Measurements from ENCODE around the gene OR1L4. TPM values are rescaled to one million over a fixed set of nuclear protein-coding genes. Genes with fewer than 3 reads are reported as not detected.
A peak's percentile ranks its signal among the peaks of the same experiment; 100 is the strongest.

OR1L4 gene
- polyA plus RNA-seq, 2 of the 4 experiments (the other 2 are of a cell fraction): not detected

DNA sequence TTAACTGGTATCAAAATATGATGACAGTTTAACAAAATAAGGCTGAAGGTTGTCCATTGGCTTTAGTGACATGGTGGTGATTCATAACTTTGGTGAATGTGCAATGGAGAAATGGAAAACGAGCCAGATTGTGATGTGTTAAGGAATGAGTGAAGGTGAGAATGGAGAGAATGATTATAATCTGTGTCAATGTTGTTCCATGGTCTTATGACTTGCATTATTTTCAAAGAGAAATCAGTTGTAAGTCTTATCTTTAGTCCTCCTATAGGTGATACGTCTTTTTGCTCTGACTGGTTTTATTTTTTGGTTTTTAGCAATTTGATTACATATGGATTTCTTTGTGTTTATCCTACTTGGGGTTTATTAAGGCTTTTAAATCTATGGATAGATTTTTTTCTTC lies 31.0 kb downstream of the OR1L4 start:
- under 1% methylated on average over 2 of the region's 2 CpGs for WGBS (ENCODE audit: missing lambda C conversion rate)
- TF ChIP-seq NFE2L2 (conservative IDR thresholded peaks at IDR 0.05; ENCODE audit: low read length): 0 out of 2 replicates have a peak, but pooled peaks have one; percentile 6
- TF ChIP-seq, protein P1, sequence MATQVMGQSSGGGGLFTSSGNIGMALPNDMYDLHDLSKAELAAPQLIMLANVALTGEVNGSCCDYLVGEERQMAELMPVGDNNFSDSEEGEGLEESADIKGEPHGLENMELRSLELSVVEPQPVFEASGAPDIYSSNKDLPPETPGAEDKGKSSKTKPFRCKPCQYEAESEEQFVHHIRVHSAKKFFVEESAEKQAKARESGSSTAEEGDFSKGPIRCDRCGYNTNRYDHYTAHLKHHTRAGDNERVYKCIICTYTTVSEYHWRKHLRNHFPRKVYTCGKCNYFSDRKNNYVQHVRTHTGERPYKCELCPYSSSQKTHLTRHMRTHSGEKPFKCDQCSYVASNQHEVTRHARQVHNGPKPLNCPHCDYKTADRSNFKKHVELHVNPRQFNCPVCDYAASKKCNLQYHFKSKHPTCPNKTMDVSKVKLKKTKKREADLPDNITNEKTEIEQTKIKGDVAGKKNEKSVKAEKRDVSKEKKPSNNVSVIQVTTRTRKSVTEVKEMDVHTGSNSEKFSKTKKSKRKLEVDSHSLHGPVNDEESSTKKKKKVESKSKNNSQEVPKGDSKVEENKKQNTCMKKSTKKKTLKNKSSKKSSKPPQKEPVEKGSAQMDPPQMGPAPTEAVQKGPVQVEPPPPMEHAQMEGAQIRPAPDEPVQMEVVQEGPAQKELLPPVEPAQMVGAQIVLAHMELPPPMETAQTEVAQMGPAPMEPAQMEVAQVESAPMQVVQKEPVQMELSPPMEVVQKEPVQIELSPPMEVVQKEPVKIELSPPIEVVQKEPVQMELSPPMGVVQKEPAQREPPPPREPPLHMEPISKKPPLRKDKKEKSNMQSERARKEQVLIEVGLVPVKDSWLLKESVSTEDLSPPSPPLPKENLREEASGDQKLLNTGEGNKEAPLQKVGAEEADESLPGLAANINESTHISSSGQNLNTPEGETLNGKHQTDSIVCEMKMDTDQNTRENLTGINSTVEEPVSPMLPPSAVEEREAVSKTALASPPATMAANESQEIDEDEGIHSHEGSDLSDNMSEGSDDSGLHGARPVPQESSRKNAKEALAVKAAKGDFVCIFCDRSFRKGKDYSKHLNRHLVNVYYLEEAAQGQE (IDR thresholded peaks at IDR 0.05): no peak
- no peaks in the 10 kb centered on the region for H3K4me1 ChIP-seq
- H3K27ac ChIP-seq: no peak overlapping the region
- ATAC-seq (no peak), FAIRE-seq (no peak), DNase-seq (ENCODE audit: low read depth in 1 of 2, low spot score in 1 of 2) (no peak)
- H3K4me3 ChIP-seq: no peak overlapping the region
- POLR2A ChIA-PET: no interaction called here
- no peak overlapping the region for H3K4me2 ChIP-seq
- CTCF ChIA-PET: no interaction called here
- peaks cover 25% of the 10 kb centered on the region for H3K9me3 ChIP-seq

DNA sequence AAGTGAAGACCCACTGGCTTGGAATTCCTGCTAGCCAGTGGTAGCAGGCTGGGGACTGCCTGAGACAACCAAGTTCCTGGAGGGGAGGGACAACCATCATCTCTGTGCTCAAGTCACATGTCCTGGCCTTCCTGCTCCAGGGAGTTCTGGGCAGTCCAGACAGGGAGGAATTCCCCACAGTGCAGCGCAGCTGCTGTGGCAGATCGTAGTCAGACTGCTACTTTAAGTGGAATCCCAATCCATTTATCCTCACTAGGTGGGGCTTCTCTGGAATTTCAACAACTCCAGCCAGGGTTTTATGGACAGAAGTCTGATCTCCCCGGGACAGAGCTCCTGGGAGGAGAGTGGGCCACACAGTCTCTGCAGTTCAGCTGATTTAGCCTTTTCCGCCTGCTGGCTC lies 44.0 kb downstream of the OR1L4 start:
- H3K4me2 ChIP-seq: no peak overlapping the region
- DNase-seq (ENCODE audit: low read depth in 1 of 2, low spot score in 1 of 2) (no peak), ATAC-seq (no peak), FAIRE-seq (no peak)
- POLR2A ChIA-PET: no interaction called here
- H3K9me3 ChIP-seq: peaks cover 7% of the 10 kb centered on the region; the same call in 1 of the 3 replicates
- H3K4me3 ChIP-seq: no peak overlapping the region
- CTCF ChIA-PET: interaction anchor here (0.9 kb wide), 2 partner anchors 10 to 415 kb away, joined by 3 read pairs; no protein-coding TSS in a partner anchor
- no peak overlapping the region for H3K27ac ChIP-seq
- H3K4me1 ChIP-seq: no peaks in the 10 kb centered on the region
- no peak for TF ChIP-seq MAFK (IDR thresholded peaks at IDR 0.05; ENCODE audit: partially characterized antibody)
- TF ChIP-seq, protein P2, sequence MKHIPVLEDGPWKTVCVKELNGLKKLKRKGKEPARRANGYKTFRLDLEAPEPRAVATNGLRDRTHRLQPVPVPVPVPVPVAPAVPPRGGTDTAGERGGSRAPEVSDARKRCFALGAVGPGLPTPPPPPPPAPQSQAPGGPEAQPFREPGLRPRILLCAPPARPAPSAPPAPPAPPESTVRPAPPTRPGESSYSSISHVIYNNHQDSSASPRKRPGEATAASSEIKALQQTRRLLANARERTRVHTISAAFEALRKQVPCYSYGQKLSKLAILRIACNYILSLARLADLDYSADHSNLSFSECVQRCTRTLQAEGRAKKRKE (CRISPR knock-in tag; IDR thresholded peaks at IDR 0.05; ENCODE audit: low read depth): no peak
- TF ChIP-seq CBX2 (IDR thresholded peaks at IDR 0.05; ENCODE audit: borderline replicate concordance, low read depth): no peak
- TF ChIP-seq HOXB13 (CRISPR knock-in tag; IDR thresholded peaks at IDR 0.05; ENCODE audit: low read depth): no peak
- TF ChIP-seq CBX8 (IDR thresholded peaks at IDR 0.05): no peak
- TF ChIP-seq POLR2AphosphoS2 (conservative IDR thresholded peaks at IDR 0.05; ENCODE audit: low read length): no peak
- TF ChIP-seq FOSL2 (IDR thresholded peaks at IDR 0.05): no peak
- TF ChIP-seq FOSL2 (CRISPR knock-in tag; IDR thresholded peaks at IDR 0.05): no peak
- no peak for TF ChIP-seq KDM1A (IDR thresholded peaks at IDR 0.05; ENCODE audit: low read depth)
- 8% methylated on average over 4 of the region's 4 CpGs for WGBS (ENCODE audit: missing lambda C conversion rate)

Other genes with a start within 250 kb of the OR1L4 start
- gene OR1J1, start 246.1 kb upstream of the OR1L4 start, polyA plus RNA-seq (2011; rRNA removed): not detected in 2 replicates
- not detected in 3 replicates for gene OR1J1, start 246.1 kb upstream of the OR1L4 start, polyA plus RNA-seq (2017; fragmentation: RNase III; extraction: RNeasy Plus Mini Kit Qiagen cat#74134 plus additional on column Dnase treatment)
- gene OR1J2, start 213.2 kb upstream of the OR1L4 start, polyA plus RNA-seq (2011; rRNA removed): 0.17 and 0.21 TPM in 2 replicates
- 0.09 to 0.21 TPM in 2 of 3 replicates, not detected in the other for gene OR1J2, start 213.2 kb upstream of the OR1L4 start, polyA plus RNA-seq (2017; fragmentation: RNase III; extraction: RNeasy Plus Mini Kit Qiagen cat#74134 plus additional on column Dnase treatment)
- gene OR1J4, start 204.8 kb upstream of the OR1L4 start, polyA plus RNA-seq (2011; rRNA removed): 0.23 and 0.30 TPM in 2 replicates
- gene OR1J4, start 204.8 kb upstream of the OR1L4 start, polyA plus RNA-seq (2017; fragmentation: RNase III; extraction: RNeasy Plus Mini Kit Qiagen cat#74134 plus additional on column Dnase treatment): 0.17 TPM in 1 of 3 replicates, not detected in the others
- not detected in 2 replicates for gene OR1N1, start 196.7 kb upstream of the OR1L4 start, polyA plus RNA-seq (2011; rRNA removed)
- gene OR1N1, start 196.7 kb upstream of the OR1L4 start, polyA plus RNA-seq (2017; fragmentation: RNase III; extraction: RNeasy Plus Mini Kit Qiagen cat#74134 plus additional on column Dnase treatment): not detected in 3 replicates
- gene OR1N2, start 170.9 kb upstream of the OR1L4 start, polyA plus RNA-seq (2011; rRNA removed): not detected in 2 replicates
- not detected in 3 replicates for gene OR1N2, start 170.9 kb upstream of the OR1L4 start, polyA plus RNA-seq (2017; fragmentation: RNase III; extraction: RNeasy Plus Mini Kit Qiagen cat#74134 plus additional on column Dnase treatment)
- 0.05 TPM in 2 replicates for gene OR1L8, start 140.6 kb upstream of the OR1L4 start, polyA plus RNA-seq (2011; rRNA removed)
- gene OR1L8, start 140.6 kb upstream of the OR1L4 start, polyA plus RNA-seq (2017; fragmentation: RNase III; extraction: RNeasy Plus Mini Kit Qiagen cat#74134 plus additional on column Dnase treatment): not detected in 3 replicates
- 0.28 and 0.50 TPM in 2 replicates for gene OR1Q1, start 109.3 kb upstream of the OR1L4 start, polyA plus RNA-seq (2011; rRNA removed)
- gene OR1Q1, start 109.3 kb upstream of the OR1L4 start, polyA plus RNA-seq (2017; fragmentation: RNase III; extraction: RNeasy Plus Mini Kit Qiagen cat#74134 plus additional on column Dnase treatment): 0.10 to 0.11 TPM in 2 of 3 replicates, not detected in the other
- gene OR1B1, start 66.4 kb upstream of the OR1L4 start, polyA plus RNA-seq (2011; rRNA removed): not detected in 2 replicates
- not detected in 3 replicates for gene OR1B1, start 66.4 kb upstream of the OR1L4 start, polyA plus RNA-seq (2017; fragmentation: RNase III; extraction: RNeasy Plus Mini Kit Qiagen cat#74134 plus additional on column Dnase treatment)
- not detected in 2 replicates for gene OR1L1, start 62.3 kb upstream of the OR1L4 start, polyA plus RNA-seq (2011; rRNA removed)
- not detected in 3 replicates for gene OR1L1, start 62.3 kb upstream of the OR1L4 start, polyA plus RNA-seq (2017; fragmentation: RNase III; extraction: RNeasy Plus Mini Kit Qiagen cat#74134 plus additional on column Dnase treatment)
- not detected in 2 replicates for gene OR1L3, start 48.9 kb upstream of the OR1L4 start, polyA plus RNA-seq (2011; rRNA removed)
- not detected in 3 replicates for gene OR1L3, start 48.9 kb upstream of the OR1L4 start, polyA plus RNA-seq (2017; fragmentation: RNase III; extraction: RNeasy Plus Mini Kit Qiagen cat#74134 plus additional on column Dnase treatment)
- gene OR1L6, start 18.3 kb downstream of the OR1L4 start, polyA plus RNA-seq (2011; rRNA removed): not detected in 2 replicates
- not detected in 3 replicates for gene OR1L6, start 18.3 kb downstream of the OR1L4 start, polyA plus RNA-seq (2017; fragmentation: RNase III; extraction: RNeasy Plus Mini Kit Qiagen cat#74134 plus additional on column Dnase treatment)
- gene OR5C1, start 64.9 kb downstream of the OR1L4 start, polyA plus RNA-seq (2011; rRNA removed): not detected in 2 replicates
- not detected in 3 replicates for gene OR5C1, start 64.9 kb downstream of the OR1L4 start, polyA plus RNA-seq (2017; fragmentation: RNase III; extraction: RNeasy Plus Mini Kit Qiagen cat#74134 plus additional on column Dnase treatment)
- not detected in 2 replicates for gene OR1K1, start 76.1 kb downstream of the OR1L4 start, polyA plus RNA-seq (2011; rRNA removed)
- not detected in 3 replicates for gene OR1K1, start 76.1 kb downstream of the OR1L4 start, polyA plus RNA-seq (2017; fragmentation: RNase III; extraction: RNeasy Plus Mini Kit Qiagen cat#74134 plus additional on column Dnase treatment)
- gene PDCL, start 104.6 kb downstream of the OR1L4 start, polyA plus RNA-seq (2011; rRNA removed): 14.2 and 18.8 TPM in 2 replicates
- 21.1 to 28.1 TPM (median 25.8 TPM) in 3 replicates for gene PDCL, start 104.6 kb downstream of the OR1L4 start, polyA plus RNA-seq (2017; fragmentation: RNase III; extraction: RNeasy Plus Mini Kit Qiagen cat#74134 plus additional on column Dnase treatment)
- gene RC3H2, start 181.4 kb downstream of the OR1L4 start, polyA plus RNA-seq (2011; rRNA removed): 42.5 and 43.6 TPM in 2 replicates
- 15.1 to 16.1 TPM (median 15.7 TPM) in 3 replicates for gene RC3H2, start 181.4 kb downstream of the OR1L4 start, polyA plus RNA-seq (2017; fragmentation: RNase III; extraction: RNeasy Plus Mini Kit Qiagen cat#74134 plus additional on column Dnase treatment)
- 10.0 and 10.3 TPM in 2 replicates for gene ZBTB6, start 189.3 kb downstream of the OR1L4 start, polyA plus RNA-seq (2011; rRNA removed)
- gene ZBTB6, start 189.3 kb downstream of the OR1L4 start, polyA plus RNA-seq (2017; fragmentation: RNase III; extraction: RNeasy Plus Mini Kit Qiagen cat#74134 plus additional on column Dnase treatment): 7.7 to 9.0 TPM (median 8.9 TPM) in 3 replicates
- gene ZBTB26, start 207.5 kb downstream of the OR1L4 start, polyA plus RNA-seq (2011; rRNA removed): 9.0 and 9.3 TPM in 2 replicates
- gene ZBTB26, start 207.5 kb downstream of the OR1L4 start, polyA plus RNA-seq (2017; fragmentation: RNase III; extraction: RNeasy Plus Mini Kit Qiagen cat#74134 plus additional on column Dnase treatment): 3.6 to 4.3 TPM (median 4.0 TPM) in 3 replicates
- gene RABGAP1, start 217.0 kb downstream of the OR1L4 start, polyA plus RNA-seq (2011; rRNA removed): 39.9 and 52.9 TPM in 2 replicates
- 17.5 to 17.8 TPM (median 17.5 TPM) in 3 replicates for gene RABGAP1, start 217.0 kb downstream of the OR1L4 start, polyA plus RNA-seq (2017; fragmentation: RNase III; extraction: RNeasy Plus Mini Kit Qiagen cat#74134 plus additional on column Dnase treatment)